Mucosa of stomach (tissue), 1 donor: ENCODE measurements around the gene LMCD1.

Experiments
- H3K27me3 ChIP-seq: one replicate; pipeline ENCODE4 v1.7.0; 2013; ENCODE audit warnings: mild to moderate bottlenecking, low read length; ENCODE audit not compliant: control insufficient read depth, insufficient read depth
- H3K36me3 ChIP-seq: one replicate; pipeline ENCODE4 v1.7.0; 2013; ENCODE audit warnings: low read length; ENCODE audit not compliant: control insufficient read depth, insufficient read depth
- H3K4me1 ChIP-seq: one replicate; pipeline ENCODE4 v1.7.0; 2013; ENCODE audit warnings: mild to moderate bottlenecking, low read length; ENCODE audit not compliant: control insufficient read depth, insufficient read depth
- H3K4me3 ChIP-seq: one replicate; pipeline ENCODE4 v1.7.0; 2013; ENCODE audit warnings: low read length
- H3K9ac ChIP-seq: one replicate; pipeline ENCODE4 v1.7.0; 2013; ENCODE audit warnings: mild to moderate bottlenecking, low read length, moderate library complexity
- H3K9me3 ChIP-seq: one replicate; pipeline ENCODE4 v1.7.0; 2013; ENCODE audit warnings: mild to moderate bottlenecking, low read length, moderate library complexity; ENCODE audit not compliant: control insufficient read depth
- donor health status: Pancreatic carcinoma.

LMCD1 gene

GRCh38 chr3:8589880-8590556 is 88.4 kb downstream of the LMCD1 start:
- Histone ChIP-seq H3K4me3 (no peak overlapping the region), H3K4me1 (no peaks in the 10 kb centered on the region), H3K9ac (no peak overlapping the region), H3K36me3 (no peaks in the 10 kb centered on the region), H3K9me3 (no peaks in the 10 kb centered on the region), H3K27me3 (no peaks in the 10 kb centered on the region)

DNA sequence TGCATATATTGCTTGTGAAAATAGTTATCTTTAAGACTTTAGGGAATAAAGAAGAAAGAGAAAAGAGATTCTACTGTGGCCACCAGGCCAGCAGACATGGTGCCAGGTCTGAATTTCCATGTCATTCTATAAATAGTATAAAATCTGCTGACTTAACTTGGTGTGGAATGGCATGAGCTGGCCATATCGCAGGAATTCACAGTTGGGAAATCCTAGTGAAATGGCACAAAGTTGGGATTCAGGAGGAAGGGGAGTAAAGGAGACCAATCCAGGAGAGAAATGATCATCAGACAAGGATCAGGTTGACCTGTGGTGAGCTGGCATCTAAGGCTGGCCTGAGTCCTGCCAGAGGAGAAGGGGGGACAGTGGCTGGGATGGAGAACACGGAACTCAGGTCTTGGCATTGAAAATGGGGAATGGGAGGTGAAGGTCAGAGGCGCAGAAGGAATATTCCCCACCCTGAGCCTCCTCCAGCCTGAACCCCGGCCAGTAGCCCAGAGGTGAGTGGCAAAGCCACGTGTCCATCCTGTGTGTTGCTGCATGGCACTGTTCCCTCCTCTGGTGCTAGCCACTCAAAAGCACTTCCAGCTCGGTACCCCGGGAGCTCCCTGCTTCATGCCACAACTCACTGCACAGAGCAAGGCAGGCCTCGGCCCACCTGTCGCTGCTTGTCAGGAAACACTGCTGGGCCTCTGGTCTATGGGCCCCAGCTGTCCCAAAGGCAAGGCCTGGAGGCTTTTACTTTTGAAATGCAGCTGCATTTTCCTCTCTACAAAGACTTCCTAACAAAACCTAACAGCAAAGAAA is 91.6 kb downstream of the LMCD1 start:
- Histone ChIP-seq H3K4me1 (no peaks in the 10 kb centered on the region), H3K27me3 (no peaks in the 10 kb centered on the region), H3K9ac (no peak overlapping the region), H3K36me3 (no peaks in the 10 kb centered on the region), H3K9me3 (no peaks in the 10 kb centered on the region), H3K4me3 (no peak overlapping the region)

DNA sequence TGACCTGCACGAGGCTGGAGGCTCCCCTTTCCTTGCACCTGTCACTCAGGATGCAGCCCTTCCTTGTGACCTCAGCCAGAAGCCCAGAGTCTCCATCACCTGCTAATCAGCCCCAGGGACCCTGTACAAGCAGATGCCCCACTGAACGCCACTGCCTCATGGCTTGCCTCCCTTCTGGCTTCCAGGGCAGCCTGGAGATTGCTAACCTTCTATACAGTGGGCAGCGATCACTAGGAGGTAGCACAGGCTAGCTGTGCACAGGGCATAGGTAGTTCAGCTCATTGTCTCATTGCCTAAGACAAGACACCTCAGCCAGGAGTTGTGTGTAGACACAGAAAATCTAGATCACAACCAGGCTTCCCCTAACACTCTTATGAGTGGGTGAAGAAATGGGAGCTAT is 93.6 kb downstream of the LMCD1 start:
- H3K9ac ChIP-seq = no peak overlapping the region
- no peaks in the 10 kb centered on the region for H3K9me3 ChIP-seq
- no peak overlapping the region for H3K4me3 ChIP-seq
- H3K27me3 ChIP-seq = no peaks in the 10 kb centered on the region
- H3K4me1 ChIP-seq = no peaks in the 10 kb centered on the region
- H3K36me3 ChIP-seq = no peaks in the 10 kb centered on the region

DNA sequence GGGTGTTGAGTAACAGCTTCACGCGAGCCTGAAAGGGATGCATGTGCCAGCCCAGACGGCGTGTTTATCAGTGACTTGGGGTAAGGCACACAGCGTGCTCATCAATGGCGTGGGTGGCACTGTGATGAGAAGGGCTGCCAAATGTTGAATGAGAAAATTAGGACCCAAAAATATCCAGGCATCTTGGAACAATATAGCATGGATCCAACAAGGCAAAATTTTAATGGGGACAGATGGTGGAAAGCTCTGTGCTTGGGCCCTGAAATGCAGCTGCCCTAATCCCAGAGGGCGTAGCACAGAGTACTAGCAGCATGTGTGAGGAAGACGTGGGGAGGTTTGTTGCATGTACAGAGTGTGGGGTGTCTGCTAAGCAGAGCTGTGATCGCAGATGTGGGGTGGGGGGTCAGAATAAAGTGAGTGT is 94.1 kb downstream of the LMCD1 start:
- Histone ChIP-seq H3K27me3 (no peaks in the 10 kb centered on the region), H3K36me3 (no peaks in the 10 kb centered on the region), H3K4me3 (no peak overlapping the region), H3K9me3 (no peaks in the 10 kb centered on the region), H3K4me1 (no peaks in the 10 kb centered on the region), H3K9ac (no peak overlapping the region)

DNA sequence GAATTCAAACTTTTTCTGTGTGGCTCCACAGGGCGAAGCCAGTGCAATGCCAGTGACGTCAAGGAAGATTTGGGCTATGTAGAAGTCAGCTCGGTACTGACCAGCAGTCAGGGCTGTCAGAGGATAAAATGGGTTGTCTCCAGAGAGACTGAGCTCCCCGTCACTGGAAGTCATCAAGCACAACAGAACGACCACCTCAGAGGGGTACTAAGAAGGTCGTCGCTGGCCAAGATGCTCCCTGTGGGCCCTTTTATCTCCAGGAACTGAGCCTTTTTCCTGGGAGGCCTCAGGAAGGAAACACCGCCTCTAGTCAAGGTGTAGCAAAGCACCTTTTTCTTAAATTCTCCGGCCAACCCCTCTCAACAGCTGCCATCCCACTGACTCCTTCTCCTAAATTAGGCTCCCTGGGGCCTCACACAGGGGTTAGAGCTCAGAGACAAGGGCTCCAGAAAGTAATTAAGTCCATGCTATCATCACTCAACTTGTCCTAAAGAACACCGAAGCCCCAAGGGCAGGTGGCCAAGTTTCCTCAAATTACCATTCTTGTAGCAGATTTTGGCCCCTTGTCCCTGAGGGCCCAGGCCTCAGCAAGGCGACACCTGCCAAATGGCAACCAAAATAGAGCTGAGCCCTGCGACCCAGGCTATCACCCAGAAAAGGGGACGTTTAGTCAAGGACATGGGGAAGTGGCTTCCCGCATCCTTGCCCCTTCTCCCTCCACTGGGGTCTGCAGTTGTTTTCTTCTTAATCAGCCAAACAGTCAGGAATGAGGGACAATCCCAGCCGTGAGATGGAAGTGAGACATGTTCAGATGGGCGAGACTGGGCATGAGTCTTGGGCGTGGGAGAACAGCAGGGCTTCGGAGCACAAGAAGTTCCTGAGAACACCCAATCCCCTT is 94.9 kb downstream of the LMCD1 start:
- H3K4me3 ChIP-seq = no peak overlapping the region
- no peaks in the 10 kb centered on the region for H3K36me3 ChIP-seq
- H3K27me3 ChIP-seq = no peaks in the 10 kb centered on the region
- no peak overlapping the region for H3K9ac ChIP-seq
- no peaks in the 10 kb centered on the region for H3K4me1 ChIP-seq
- no peaks in the 10 kb centered on the region for H3K9me3 ChIP-seq

DNA sequence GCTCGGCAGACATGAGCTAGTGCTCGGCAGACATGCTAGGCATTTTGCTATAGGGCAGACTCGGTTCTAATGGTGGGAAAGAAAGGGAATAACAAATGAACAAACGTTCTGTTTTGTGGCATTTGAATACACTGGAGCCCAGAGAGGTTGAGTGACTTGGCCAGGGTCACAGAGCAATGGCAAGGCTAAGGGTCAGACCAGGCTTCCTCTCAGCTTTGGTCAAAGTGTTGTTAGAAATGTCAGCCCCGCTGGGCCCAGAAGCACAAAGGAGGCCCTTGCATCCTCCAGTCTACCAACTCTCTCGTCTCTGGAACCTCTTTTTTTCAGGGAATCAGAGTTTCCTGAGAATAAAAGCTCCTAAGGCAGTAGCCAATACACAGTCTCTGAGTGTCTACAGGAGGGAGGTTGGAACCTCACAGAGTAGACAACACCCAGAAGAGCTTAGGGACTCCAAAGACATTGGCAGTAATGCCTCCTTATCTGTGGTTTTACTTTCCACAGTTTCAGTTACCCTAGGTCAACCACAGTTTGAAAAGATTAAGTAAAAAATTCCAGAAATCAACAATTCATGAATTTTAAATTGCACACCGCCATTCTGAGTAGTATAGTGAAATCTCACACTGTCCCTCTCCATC is 95.7 kb downstream of the LMCD1 start:
- Histone ChIP-seq H3K27me3 (no peaks in the 10 kb centered on the region), H3K4me1 (no peaks in the 10 kb centered on the region), H3K9me3 (no peaks in the 10 kb centered on the region), H3K9ac (no peak overlapping the region), H3K4me3 (no peak overlapping the region), H3K36me3 (no peaks in the 10 kb centered on the region)

DNA sequence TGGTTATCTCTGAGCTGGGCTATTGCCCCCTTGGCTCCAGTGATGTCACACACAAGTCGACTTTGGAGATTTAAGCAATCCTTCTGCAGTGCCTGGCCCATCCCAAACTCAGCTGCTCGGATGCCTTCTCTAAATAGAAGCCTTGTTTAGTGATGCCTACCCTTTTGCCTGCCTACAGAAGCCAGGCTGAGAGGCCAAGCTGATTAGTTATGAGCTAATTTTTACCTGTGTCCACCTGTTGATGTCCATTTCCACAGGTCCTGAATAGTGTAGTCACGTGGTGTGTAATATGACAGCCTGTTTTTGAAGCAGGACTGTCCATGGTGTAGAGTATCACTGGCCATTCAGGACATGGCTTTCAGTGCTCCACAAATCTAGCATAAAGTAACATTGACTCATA is 97.5 kb downstream of the LMCD1 start:
- no peak overlapping the region for H3K4me3 ChIP-seq
- no peaks in the 10 kb centered on the region for H3K36me3 ChIP-seq
- H3K9me3 ChIP-seq = no peaks in the 10 kb centered on the region
- no peaks in the 10 kb centered on the region for H3K27me3 ChIP-seq
- H3K9ac ChIP-seq = no peak overlapping the region
- peaks cover 3% of the 10 kb centered on the region for H3K4me1 ChIP-seq

DNA sequence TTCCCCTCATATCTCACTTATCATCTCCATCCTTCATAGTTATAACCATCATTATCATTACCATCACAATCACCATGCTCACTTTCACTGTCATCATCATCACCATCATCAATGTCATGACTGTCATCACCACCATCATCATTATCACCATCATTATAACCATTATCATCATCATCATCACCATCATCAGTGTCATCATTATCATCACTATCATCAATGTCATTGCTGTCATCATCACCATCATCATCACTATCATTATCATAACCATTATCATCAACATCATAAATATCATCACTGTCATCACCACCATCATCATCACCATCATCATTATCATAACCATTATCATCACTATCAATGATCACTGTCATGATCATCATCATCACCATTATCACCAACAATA is 98.8 kb downstream of the LMCD1 start:
- Histone ChIP-seq H3K36me3 (no peaks in the 10 kb centered on the region), H3K4me1 (peaks cover 3% of the 10 kb centered on the region), H3K27me3 (no peaks in the 10 kb centered on the region)

GRCh38 chr3:8603115-8603710 is 101.6 kb downstream of the LMCD1 start:
- Histone ChIP-seq H3K36me3 (no peaks in the 10 kb centered on the region), H3K9ac (no peak overlapping the region), H3K9me3 (no peaks in the 10 kb centered on the region), H3K4me1 (peaks cover 13% of the 10 kb centered on the region), H3K4me3 (no peak overlapping the region), H3K27me3 (no peaks in the 10 kb centered on the region)

More for the DNA sequence above, 98.8 kb downstream of the LMCD1 start:
- Histone ChIP-seq H3K9me3 (no peaks in the 10 kb centered on the region), H3K9ac (no peak overlapping the region), H3K4me3 (no peak overlapping the region)

DNA sequence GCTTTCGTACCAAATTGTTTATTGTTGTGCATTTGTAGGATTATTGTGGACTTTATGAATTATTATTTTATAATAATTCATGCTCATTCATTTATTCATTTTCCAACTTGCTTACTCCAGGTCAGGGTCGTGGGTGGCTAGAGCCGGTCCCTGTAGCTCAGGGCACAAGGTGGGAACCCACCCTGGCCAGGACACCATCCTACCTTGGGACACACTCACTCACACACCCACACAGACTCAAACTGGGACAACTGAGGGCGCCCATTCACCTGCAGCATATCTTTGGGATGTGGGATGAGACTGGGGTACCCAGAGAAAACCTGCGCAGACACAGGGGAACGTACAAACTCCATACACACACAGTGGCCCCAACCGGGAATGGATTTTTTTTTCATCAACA is 102.4 kb downstream of the LMCD1 start:
- Histone ChIP-seq H3K9ac (no peak overlapping the region), H3K27me3 (no peaks in the 10 kb centered on the region), H3K9me3 (no peaks in the 10 kb centered on the region), H3K36me3 (no peaks in the 10 kb centered on the region), H3K4me3 (no peak overlapping the region), H3K4me1 (peaks cover 13% of the 10 kb centered on the region)

- Histone ChIP-seq H3K4me1 (peaks cover 13% of the 10 kb centered on the region), H3K27me3 (no peaks in the 10 kb centered on the region), H3K4me3 (no peak overlapping the region)
These were observed 103.4 kb downstream of the LMCD1 start for GRCh38 chr3:8604988-8605387.

More at GRCh38 chr3:8604988-8605387, 103.4 kb downstream of the LMCD1 start:
- no peaks in the 10 kb centered on the region for H3K9me3 ChIP-seq
- H3K36me3 ChIP-seq = no peaks in the 10 kb centered on the region
- no peak overlapping the region for H3K9ac ChIP-seq
